ENCODE data around the gene DCAF11.

DNA sequence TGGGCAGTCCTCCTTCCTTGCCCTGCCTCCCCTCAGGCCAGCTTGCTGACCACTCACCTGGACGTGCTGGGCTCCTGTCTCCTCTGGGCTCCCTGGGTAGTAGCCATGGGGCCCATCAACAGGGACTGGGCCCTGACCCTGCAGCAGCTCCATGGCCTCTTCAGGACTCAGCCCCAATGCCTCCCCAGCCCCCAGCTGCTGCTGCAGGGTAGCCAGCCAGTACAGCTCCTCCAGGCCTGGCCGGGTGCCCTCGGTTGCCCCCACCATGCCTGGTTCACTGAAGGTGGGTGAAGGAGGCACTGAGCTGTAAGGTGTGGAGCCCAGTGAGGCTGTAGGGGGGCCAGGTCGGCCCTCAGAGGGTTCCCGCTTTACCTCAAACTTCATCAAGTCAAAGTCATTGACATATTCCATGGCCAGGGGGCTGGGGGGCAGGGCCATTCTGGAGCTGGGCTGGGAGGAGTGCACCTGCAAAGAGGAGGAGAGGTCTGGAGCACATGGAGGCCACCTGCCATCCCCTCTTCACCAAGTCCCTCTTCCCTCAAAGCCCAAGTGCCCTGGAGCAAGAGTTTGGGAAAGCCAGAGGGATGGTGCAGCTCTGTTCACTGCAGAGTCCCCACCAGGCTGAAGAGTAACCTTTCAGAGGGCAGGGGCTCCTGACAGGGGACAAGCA lies 32.0 kb upstream of the DCAF11 start:
- TF ChIP-seq HCFC1 (IDR thresholded peaks at IDR 0.05; ENCODE audit: low read depth, low read length): no peak
- no peak for TF ChIP-seq TCF12 (IDR thresholded peaks at IDR 0.05)
- no peak for TF ChIP-seq TCF12 (CRISPR knock-in tag; IDR thresholded peaks at IDR 0.05)
- TF ChIP-seq POLR2AphosphoS2 (IDR thresholded peaks at IDR 0.05; ENCODE audit: low read depth, low read length): no peak
- no peak for TF ChIP-seq KLF16 (CRISPR knock-in tag; IDR thresholded peaks at IDR 0.05)
